ENCODE data around the gene MRPL48.

GRCh38 chr11:73875840-73876239, 88.2 kb downstream of the MRPL48 start:
- TF ChIP-seq CTCF (IDR thresholded peaks at IDR 0.05) (no peak), POLR2A (IDR thresholded peaks at IDR 0.05) (no peak)

Measured in lower leg skin (tissue), 3 donors.